ENCODE data around the gene SORL1.

Gene SORL1

DNA sequence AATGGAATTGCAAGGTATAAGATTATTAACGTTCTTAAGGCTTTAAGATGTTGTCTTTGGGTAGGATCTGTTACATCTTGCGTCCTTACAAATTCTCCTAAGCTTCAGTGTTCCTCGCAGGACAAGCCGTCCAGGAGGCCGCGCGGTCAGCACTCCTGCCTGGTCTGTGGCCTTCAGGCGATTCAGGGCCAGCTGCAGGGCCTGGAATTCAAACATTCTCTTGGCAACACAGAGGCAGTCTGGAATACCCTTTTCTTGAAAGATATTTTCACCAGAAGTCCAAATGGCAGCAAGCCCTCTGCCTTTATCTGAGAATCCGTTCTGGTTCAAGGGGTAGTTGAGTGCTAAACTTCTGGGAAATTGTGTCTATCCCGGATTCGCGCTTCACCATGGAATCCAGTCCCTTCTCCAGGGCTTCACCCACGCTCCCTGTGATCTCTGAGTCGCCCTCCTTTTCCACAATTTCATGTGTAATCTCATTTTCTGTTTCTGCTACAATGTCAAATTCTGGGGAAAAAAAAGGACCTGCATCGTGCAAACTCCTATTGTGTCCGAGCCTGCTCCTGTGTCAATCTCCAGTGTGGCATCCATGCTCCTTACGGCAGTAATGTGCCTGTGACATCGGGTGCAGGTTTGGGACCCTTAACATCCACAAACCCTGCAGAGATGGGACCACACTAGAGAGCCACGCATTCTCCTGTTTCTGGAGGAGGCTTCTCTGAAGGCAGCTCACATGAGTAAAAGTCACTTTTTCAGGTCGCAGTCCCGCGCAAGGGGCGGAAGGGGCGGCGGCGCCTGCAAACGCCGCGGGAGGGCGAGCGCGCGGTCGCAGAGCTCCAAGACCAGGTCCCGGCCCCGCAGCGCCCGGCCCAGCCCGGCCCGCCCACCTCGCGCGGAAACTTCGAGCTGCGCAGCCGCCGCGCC, 25.4 kb upstream of the SORL1 start:
- no peak for DNase-seq

DNA sequence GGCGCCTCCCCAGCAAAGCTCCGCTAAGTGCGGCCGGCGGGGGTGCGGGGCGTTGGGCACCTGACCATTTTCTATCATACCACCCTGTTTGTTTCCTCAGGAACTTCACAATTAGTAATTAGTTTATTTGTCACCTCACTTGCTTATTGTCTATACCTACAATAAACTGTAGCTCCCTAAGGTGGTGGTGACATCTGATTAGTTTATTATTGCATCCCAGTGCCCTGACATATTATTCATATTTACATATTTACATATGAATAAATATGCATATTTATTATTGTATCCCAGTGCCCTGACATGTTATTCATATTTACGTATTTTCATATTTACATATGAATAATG, 24.7 kb upstream of the SORL1 start:
- no peak for DNase-seq

DNA sequence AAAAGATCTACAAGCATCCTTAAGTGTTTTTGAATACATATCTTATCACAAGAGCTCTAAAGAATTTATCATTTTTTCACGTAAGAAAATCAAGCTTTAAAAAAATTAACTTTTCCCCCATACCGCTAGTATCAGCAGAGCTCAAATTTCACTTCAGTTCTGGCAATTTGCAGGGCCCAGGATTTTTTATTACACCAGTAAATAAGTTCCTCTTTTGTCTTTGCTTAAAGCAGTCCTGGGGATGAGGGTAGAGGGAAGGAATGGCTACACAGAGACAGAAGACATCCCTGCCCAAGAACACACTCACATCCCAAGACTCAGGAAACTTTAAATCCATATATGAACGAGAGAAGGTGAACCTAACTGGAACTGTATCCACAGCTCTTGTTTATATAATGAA, 22.6 kb upstream of the SORL1 start:
- DNase-seq, result no peak

DNA sequence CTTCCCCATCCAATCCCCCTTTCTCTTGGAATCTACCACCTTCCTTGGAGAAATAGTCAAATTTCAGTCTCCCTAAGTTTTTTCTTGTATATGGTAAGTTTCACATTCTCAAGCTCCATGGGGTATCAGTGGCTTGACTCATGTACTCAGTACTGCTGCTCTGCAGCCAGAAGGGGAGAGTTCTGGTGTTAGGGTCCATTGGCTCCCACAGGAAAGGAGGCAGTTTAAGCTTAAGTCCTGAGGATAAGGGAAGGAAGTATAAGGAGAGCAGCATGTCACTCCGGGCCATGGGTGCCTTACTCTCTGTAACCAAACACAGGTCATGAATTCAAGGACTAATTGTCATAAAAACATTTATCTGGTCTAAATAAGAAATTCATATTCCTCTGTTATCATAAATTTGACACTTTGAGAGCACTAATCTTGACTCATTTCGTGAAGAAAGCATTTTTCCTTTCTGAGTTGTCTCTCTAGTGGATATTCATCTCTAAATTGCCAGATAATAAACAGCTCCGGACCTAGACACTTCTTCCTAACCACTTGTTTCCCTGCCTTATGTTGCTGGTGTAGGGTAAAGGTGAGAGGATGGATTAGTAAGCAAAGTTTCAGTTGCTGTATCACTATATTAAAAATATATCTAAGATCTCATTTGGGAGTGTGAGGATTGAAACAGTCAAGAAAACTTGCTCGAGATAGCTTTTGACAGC, 20.1 kb upstream of the SORL1 start:
- no peak for DNase-seq

DNA sequence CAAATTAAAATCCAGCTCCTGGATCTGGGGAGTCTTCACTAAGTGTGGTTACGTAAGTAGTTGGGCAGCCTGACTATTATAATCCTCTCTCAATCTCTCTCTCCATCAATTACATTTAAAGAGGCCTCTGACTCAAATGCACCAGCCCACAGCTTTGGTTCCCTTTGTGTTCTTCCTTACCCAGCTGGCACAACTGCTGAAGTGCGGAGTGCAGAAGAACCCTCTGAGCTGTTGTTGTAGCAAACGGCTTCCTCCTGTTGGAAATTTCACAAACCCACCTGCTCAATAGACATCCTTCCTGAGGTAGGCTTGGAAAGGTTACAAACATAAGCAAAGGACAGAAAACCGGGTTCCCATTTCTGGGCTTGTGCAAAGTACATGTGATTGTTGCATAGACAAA, 17.0 kb upstream of the SORL1 start:
- no peak for DNase-seq

DNA sequence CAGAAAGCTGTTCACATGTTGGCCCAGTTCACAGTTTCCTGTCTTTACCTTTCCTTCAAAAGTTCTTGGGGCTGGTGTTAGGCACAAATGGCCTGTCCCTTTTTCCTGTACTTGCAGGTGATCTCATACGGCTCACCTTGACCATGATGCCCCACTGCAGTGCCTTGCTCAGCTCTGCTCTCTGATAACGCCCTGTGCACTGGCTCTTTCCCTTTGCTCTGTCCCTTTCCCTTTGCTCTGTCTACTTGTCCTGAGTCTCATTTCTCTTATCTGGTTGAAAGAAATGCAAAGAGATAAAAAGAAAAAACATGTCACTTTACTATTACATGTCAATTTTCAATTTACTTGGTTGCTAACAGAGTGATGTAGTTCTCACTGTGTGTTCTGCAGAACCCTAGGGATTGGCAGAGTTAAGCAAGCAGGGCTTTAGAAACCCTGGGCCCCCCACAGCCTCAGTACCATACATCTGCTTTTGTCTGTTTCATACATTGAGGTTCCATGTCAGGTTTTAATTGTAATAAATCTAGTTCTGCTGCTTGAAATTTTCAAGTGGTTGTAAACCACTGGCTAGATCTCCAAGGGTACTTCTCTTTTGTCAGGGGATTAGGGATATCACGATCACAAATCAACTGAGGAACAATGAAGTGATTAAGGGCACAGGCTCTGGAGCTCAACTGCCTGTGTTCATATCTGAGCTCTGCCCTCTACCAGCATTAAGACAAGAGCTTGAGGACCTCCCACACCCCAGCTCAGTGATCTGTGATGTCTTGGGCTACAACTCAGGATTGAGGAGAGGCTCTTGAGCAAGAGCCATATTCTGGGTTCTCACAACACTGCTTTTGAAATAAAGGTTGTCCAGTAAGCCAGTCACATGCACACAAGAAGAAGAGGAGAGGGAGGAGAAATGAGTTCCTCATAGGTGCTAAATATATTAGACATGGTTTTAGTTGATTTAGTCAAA, 16.3 kb upstream of the SORL1 start:
- DNase-seq, result no peak

DNA sequence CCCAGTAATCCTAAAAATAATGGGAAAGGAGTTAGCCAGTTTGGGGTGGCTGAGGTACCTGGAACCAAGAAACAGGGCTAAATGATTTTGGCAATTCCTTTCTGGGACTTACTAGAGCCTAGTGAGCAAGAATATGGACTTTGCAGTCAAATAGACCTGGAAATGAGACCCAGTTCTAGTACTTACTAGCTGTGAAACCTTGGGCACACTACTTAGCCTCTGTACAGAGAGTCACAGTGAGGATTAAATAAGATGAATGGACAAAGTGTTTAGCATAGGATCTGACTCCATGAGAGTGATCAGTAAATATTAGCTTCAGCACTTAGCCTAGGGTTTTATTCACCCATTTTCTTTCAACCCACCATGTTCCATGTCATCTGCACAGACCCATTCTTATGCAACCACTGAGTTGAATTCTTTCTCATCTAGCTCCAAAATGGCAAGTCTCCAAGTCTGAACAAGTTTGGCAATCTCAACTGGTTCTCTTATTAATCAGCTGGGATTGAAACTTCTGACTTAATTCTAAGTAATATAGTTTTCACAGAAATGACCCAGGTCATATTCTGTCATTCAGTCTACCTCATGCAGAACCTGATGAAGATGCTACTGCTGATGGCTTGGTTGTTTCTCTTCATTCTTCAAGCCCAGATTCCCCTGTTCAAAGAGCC, 15.0 kb upstream of the SORL1 start:
- DNase-seq, result no peak

DNA sequence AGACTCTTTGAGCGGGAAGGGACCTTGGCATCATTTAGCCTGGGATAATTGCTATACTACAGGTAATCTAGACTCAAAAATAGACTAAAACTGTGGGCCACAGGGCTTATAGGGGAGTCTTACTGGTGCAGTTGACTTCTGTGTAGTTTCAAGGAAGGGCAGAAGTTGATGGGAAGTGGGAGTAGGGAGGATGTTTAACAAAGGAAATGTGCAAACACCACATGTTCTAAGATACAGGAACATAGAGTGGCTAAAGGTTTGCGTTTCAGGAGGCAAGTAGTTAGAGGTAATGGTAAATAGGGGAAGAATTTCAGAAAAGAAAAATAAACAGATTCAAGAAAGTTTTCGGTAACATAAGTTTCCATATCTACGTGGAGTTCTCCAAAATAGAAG, 14.4 kb upstream of the SORL1 start:
- DNase-seq, result no peak

DNA sequence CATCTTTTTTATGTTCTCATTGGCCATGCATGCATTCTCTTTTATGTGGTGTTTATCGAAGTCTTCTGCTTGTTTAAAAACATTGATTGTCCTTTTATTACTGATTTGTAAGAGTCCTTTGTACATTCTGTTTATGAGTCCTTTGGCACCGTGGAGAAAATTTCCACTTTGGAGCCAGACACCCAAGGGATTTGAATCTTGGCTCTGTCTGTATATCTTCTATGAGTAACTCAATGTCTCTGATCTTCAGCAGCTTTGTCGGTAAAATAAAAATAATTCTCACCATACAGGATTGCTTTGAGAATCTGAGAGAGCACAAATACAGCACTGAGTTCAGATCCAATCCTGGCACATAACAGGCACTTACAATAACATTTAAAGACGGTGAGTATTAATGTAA, 12.8 kb upstream of the SORL1 start:
- DNase-seq, result no peak

DNA sequence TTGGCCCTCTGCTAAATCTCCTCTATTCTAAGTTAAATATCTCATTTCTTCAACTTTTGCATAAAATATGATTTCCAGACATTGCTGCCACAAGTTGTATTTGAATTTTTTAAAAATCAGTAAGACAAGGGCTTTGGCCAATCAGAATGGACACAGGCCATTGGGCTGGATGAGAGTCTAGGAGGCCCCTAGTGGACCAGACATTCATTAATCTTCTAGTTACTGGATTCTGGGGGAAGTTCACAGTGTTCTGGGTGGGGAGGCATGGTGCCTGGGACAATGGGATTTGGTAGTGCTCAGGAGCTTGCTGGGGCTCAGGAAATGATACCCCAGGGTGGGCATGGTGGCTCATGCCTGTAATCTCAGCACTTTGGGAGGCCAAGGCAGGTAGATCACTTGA, 12.4 kb upstream of the SORL1 start:
- no peak for DNase-seq

DNA sequence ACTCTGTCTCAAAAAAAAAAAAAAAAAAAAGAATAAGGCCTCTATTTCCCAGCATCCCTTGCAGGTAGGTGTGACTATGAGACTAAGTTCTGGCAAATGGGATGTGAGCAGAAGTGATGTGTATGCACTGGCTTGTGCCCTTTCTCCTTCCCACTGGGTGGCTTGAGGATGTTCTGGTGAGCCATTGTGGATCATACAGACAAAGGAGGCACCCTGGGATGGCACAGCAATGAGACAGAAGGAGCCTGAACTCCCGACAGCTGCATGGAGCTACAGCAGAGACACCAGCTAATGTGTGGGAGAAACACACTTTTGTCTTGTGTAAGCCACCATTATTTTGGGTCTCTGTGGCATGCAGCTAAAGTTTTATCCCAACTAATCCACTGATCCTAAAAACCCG, 10.6 kb upstream of the SORL1 start:
- DNase-seq, result no peak

DNA sequence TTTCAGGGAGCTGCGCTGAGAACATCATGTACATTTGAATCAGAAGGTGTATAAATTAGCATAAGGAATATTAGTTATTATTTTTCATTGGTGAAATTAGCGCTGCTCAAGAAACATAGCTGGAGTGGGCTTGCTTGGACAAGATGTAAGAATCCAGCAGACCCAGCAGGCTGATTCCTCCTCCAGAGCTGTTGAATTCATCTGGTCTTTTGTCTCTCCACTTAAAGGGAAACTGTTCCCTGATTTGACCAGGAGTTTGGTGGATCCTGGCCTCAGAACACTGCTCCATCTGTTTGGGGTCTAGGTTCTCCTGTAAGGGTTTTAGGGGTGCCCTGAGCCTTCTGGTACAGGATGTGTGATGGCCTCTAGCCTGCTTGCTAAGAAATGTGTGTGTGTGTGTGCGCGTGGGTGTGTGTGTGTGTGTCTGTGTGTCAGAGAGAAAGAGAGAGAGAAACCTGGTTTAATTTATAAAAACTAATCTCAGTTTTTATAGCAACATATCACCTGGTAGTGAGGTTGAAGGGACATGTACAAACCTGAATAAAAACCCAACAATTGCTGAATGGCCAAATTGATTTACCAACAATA, 8.3 kb upstream of the SORL1 start:
- no peak for DNase-seq

DNA sequence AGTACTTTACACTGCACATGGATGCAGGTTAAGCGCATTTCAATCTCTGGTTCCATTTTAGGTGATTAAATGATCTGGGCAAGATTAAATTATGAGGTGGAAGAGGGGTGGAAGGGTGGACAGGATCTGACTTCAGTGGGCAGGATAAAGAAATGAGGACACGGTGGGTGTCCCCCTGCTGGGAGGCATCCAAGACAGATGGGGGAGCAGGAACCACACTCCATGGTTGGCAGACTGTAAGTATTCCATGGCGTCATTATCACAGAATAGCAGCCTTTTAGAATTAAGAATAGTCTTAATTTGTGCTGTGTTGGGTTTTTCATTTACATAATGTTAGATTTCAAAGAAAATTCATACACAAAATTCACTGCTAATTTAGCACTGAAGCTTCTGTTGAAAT, 7.6 kb upstream of the SORL1 start:
- no peak for DNase-seq

DNA sequence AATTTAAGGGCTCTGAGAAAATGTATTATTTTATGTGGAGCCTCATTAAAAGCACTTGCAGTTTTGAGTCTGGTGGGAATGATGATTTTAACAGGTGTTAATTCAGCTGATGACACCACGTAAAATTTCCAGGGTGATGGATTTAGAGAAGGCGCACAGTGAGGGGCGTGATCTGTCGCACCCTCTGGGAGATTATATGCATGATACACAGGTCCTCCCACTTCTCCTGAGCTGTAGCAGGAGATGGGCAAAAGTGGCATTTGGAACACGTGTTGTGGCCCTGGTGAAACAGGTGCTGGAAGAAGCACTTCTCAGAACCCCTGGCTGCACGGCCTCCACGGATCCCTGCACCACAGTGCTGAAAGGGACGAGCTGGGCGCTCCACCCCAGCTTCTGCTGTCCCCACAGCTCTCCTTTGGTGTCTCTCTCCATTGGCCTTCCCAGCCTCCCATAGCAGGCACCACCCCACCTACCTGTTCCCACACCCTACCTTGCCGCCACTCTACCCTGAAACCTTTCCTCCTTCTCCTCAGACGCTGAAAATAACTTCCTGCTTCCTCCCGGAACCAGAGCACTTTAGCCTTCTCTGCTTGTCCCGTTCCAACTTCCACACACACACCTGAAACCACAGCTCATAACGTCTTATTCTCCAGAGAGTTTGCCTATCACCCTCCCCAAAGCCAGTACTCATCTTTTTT, 6.9 kb upstream of the SORL1 start:
- DNase-seq, result no peak

DNA sequence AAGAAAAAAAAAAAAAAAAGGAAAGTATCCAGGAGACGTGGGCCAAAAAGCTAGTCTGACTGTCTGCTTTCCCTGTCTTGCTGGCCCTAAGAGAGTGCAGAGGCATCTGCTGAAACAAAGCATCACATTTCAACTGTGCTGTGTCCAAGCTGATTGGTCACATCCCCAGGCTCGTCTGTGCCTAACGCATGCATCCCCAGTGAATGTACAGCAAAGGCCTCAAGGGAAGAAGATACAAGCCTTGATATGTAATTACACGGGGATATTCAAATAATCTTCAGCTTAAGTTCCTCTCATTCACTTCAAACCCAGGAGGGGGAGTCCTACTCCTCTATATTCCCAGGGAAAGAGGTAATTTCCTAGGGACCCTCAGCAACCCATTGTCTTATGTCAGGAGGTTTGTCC, 5.4 kb upstream of the SORL1 start:
- DNase-seq, result no peak

DNA sequence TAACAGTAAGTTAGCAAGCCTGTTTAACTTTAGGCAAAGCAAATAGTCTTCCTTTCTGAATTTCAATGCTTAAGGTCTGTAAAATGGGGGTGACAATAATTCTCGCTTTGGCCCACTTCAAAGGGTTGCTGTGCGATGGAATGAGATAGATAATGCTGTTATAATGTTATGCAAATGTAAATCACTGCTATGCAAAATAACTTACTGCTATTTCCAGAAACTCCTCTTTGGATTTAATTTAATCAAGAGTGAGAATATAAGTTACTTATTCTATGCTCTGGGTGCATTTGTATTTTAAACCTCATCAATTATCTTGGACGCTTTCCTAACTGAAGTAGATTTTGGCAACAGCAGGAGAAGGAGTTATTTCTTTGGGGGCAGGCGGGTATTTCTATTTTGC, 4.1 kb upstream of the SORL1 start:
- no peak for DNase-seq

DNA sequence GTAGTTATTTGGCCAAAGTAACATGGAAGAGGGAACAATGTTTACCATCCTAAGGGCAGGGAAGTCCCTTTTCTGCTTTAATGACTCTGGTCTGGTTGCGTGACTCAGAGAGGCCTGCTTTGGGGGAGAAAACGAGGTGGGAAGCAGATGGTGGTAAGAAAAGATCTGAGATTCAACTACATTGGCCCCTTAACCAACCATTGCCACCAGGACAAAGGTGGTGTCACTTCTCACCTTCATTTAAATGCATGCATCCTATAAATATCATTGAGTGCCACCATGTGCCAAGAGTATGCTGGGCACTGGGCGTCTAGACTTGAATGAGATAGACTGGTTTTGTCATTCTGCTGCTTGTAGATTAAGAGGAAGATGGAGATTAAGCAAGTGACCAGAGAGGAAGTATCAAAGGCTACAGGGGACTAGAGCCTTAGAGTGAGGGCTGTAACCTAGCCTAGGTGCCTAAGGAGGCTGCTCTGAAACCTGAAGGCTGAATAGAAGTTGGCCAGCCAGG, 3.6 kb upstream of the SORL1 start:
- DNase-seq, result peak; percentile 16

DNA sequence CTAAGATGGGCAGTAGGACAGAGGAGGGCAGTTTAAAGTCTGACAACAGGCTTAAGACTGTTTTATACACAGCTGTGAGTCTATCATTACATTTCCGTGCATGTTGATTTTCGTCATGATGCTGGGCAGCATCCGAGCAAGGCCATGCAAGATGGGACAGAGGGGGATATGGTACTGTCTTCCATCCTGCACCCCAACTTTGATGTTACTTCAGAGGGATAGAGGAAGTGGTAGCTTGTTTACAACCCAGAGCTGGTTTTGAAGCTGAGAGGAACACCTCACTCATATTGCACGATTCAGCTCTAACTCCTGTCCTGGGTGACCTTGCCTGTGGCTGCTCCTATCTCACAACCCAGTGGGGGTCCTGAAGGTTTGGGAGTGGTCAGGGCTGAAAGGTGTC, 3.0 kb upstream of the SORL1 start:
- DNase-seq, result no peak

DNA sequence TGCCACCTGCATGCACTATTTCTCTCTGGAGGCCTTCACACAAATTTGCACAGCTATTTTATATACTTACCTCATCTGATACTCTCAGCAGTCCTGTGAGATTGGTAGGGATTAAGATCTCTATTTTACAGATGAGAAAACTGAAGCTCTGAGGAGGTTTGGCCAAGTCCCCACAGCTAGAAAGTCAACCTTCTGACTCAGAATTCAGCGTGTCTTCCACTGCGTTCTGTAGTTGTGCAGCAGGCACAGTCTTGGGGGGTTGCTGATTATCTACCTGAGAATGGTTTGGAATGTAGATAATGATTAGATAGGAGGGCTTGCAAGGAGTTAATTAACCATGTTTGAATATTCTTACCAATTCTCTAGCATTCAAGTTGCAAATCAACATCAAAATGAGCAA, 2.5 kb upstream of the SORL1 start:
- DNase-seq, result no peak

DNA sequence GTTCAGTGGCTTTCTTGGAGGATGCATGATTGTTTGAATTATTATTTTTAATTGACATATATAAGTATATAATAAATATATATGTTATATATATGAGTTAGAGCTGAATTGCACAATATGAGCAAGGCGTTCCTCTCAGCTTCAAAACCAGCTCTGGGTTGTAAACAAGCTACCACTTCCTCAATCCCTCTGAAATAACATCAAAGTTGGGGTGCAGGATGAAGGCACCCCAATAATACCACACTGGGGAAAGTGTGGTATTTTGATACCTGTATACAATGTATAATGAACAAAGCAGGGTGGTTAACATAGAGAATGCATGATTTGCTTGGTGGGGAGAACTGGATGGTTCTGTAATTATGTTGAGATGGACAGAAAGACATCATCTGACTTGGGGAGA, 1.7 kb upstream of the SORL1 start:
- no peak for DNase-seq

DNA sequence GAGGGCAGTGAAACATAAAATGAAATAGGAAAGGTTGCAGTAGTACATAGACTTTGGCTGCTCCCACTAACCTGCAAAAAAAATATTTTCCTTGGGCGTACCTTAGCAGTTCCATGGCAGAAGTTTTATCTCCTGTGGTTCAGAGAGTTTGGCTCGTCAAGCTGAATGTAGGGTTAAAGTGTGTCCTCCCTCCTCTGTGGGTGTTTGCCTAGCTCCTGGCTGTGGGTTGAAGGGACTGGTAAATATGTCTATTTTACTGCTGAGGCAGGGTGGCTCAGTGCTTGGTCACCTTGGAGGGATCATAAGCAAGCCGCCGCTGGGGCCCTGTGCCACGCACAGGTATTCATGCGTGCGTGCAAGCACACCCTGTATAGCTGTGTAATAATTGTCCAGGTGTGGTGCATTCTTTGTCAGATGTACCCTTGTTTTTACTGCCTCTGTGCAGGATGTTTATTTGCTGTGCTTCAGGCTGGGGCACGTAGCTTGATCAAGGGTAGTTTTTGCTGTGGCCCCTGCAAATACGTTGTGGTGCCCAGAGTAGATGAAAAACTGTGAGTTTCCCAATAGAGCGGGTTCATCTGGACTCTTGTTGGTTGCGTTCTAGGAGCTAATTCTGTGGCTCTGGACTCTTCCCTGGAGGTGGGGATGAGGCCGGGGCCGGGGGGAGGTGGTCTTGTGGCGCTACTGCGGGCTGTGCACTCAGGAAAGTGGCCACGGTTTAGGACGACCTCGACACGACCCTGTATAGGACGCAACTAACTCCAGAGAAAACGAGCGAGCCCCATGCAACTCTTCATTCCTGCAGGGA, 732 bp upstream of the SORL1 start:
- no peak for DNase-seq
